ENCODE measurements around the gene LIMS2. TPM values are rescaled to one million over a fixed set of nuclear protein-coding genes. Genes with fewer than 3 reads are reported as not detected.

LIMS2 gene
- total RNA-seq, 4 donors from 2014 or later: 86.1 to 111 (median 98.1) TPM

DNA sequence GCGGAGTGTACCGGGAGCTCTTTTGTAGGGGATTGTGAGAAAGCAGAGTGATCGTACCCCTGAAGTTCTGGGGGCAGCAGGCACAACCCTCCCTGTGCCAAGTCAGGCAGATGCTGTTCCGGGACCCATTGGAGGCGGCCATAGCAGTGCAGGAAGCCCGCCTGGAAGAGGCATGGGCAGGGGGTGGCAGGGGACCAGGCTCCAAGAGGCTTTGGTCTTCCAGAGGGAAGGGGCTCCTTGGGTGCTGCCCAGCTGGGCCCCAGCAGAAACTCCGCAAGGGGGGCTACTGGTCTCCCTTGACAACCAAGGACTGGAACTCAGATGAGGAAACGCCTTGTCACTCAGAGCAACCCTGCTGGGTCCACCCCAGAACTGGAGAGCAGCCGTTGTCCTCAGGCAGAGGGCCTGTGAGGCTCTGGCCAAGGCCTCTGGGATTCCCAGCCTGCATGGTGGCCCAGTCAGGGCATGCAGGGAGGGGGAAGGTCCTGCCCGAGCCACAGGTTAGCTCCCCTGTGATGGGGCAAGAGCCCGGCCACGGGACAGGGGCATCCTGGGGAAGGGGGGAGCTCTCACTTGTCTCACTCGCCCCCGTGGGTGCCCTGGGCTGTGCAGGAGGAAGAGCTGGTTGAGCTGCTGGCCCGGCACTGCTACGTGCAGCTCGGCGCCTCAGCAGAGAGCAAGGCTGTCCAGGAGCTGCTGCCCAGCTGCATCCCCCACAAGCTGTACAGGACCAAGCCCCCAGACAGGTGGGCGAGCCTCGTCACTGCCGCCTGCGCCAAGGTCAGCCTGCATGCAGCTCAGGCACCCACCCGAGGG lies 50.4 kb downstream of the LIMS2 start:
- Histone ChIP-seq H3K36me3 (no peaks in the 10 kb centered on the region), H3K4me3 (no peak overlapping the region), H3K27me3 (no peaks in the 10 kb centered on the region), H3K9me3 (no peaks in the 10 kb centered on the region), H3K4me1 (no peaks in the 10 kb centered on the region), H3K27ac (no peak overlapping the region)
- TF ChIP-seq, protein P1, sequence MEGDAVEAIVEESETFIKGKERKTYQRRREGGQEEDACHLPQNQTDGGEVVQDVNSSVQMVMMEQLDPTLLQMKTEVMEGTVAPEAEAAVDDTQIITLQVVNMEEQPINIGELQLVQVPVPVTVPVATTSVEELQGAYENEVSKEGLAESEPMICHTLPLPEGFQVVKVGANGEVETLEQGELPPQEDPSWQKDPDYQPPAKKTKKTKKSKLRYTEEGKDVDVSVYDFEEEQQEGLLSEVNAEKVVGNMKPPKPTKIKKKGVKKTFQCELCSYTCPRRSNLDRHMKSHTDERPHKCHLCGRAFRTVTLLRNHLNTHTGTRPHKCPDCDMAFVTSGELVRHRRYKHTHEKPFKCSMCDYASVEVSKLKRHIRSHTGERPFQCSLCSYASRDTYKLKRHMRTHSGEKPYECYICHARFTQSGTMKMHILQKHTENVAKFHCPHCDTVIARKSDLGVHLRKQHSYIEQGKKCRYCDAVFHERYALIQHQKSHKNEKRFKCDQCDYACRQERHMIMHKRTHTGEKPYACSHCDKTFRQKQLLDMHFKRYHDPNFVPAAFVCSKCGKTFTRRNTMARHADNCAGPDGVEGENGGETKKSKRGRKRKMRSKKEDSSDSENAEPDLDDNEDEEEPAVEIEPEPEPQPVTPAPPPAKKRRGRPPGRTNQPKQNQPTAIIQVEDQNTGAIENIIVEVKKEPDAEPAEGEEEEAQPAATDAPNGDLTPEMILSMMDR (IDR thresholded peaks at IDR 0.05): no peak
- no peak for TF ChIP-seq EP300 (IDR thresholded peaks at IDR 0.05)
- no peak for DNase-seq (ENCODE audit: low spot score in 2 of 2)
- 88% methylated on average over 15 to 18 of the region's 23 CpGs for WGBS, 2 donors

DNA sequence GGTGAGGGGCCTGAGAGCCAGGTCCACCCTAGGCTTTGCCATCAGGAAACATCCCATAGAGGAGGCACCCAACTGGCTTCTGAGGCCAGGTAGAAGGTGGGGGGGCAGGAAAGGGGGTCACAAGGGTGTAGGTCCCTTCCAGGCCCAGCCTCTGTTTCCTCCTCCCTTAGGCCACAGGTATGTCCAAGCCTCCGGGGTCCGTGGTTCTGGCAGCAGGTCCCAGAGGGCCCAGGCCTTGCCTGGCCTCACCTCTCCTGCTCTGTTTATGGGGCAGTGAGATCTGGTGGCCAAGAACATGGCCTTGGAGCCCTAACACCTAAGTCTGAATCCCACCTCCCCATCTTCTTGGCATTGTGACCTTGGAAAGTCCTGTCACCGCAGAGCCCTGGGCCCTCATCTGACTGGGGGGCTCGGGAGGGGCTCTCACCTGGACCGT lies 51.0 kb downstream of the LIMS2 start:
- Histone ChIP-seq H3K27me3 (no peaks in the 10 kb centered on the region), H3K36me3 (no peaks in the 10 kb centered on the region), H3K27ac (no peak overlapping the region), H3K4me3 (no peak overlapping the region), H3K4me1 (no peaks in the 10 kb centered on the region), H3K9me3 (no peaks in the 10 kb centered on the region)
- TF ChIP-seq, protein P1 (IDR thresholded peaks at IDR 0.05): no peak
- no peak for TF ChIP-seq EP300 (IDR thresholded peaks at IDR 0.05)
- TF ChIP-seq POLR2A (IDR thresholded peaks at IDR 0.05): no peak
- no peak for DNase-seq (ENCODE audit: low spot score in 2 of 2)
- 88 to 98% methylated on average over 4 to 5 of the region's 5 CpGs for WGBS, 2 donors

DNA sequence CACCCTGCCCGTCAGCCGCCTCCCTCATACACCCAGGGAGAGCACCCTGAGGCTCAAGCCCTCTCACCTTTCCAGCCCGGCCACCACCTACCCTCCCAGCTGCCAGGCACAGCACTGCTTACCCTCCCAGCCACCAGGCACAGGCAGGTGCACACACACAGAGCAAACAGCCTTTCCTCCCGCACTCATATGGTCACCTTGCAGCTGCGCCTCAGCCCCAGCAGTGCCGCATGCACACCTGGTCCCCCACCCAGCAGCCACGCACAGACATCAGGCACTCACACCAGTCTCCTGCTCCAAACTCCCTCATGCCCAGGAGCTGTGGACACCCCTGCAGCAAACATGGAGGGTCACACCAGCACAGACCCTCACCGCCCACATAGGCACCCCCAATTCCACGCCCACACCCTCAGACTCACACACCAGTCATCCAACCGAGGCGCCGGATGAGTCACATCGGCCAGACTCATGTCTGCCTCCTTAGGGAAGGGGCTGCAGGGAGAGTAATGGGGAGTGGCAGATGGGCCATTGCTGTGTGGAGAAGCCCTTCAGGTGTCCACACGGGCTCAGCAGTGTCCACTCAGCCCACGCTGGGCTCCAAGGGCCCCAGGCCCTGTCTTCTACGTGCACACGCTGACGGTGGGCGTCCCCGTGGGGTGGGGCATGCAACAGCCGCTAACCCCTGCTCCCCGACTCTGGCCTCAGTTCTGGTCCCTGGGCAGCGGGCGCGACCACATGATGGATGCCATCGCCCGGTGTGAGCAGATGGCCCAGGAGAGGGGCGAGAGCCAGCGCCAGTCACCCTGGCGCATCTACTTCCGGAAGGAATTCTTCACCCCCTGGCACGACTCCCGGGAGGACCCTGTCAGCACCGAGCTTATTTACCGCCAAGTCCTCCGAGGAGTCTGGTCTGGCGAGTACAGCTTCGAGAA lies 51.7 kb downstream of the LIMS2 start:
- Histone ChIP-seq H3K36me3 (no peaks in the 10 kb centered on the region), H3K4me1 (no peaks in the 10 kb centered on the region), H3K27me3 (no peaks in the 10 kb centered on the region), H3K4me3 (no peak overlapping the region), H3K27ac (no peak overlapping the region), H3K9me3 (no peaks in the 10 kb centered on the region)
- peak in 1 of 2 donors; percentile 7 for DNase-seq (ENCODE audit: low spot score in 2 of 2)
- 85 to 87% methylated on average over 18 to 24 of the region's 38 CpGs for WGBS, 2 donors
- TF ChIP-seq, protein P1 (IDR thresholded peaks at IDR 0.05): no peak
- TF ChIP-seq EP300 (IDR thresholded peaks at IDR 0.05) (no peak), POLR2A (IDR thresholded peaks at IDR 0.05) (no peak)

DNA sequence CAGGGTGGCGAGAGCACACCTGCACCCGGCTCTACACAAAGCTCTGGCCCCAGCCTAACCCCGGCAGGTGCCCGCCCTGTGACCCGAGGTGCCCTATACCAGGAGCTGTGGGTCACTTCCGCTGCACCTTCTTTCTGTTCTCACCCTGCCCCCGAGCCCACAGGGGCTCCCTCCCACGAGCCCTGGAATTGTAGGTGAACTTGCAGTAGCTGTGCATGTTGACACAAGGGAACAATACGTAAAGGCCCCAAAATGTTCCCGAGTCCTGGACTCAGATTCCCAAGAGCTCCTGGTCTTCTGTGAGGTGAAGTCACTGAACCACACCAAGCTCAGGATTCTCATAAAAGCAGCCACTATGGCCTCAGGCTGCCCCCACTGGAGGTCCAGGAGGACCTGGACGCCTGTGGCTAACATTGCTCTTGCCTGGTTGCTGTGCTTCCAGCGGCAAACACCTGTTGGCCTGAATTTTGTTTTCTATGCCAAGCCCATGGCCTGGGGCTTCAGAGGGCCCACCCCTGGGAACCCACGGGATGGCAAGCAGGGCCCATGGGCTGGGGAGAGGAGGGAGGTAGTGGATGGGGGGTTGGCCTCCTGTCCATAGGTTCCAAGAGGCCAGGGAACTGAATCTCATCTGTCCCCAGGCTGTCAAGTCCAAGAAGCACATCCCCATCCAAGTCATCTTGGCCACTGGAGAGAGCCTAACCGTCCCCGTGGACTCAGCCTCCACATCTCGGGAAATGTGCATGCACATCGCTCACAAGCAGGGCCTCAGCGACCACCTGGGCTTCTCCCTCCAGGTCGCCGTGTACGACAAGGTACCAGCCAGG lies 52.6 kb downstream of the LIMS2 start:
- Histone ChIP-seq H3K36me3 (no peaks in the 10 kb centered on the region), H3K4me3 (no peak overlapping the region), H3K9me3 (no peaks in the 10 kb centered on the region), H3K4me1 (no peaks in the 10 kb centered on the region), H3K27me3 (no peaks in the 10 kb centered on the region), H3K27ac (no peak overlapping the region)
- WGBS, 2 donors: 91 to 94% methylated on average over 20 to 21 of the region's 21 CpGs
- peak in 1 of 2 donors; percentile 5 for DNase-seq (ENCODE audit: low spot score in 2 of 2)
- TF ChIP-seq EP300 (IDR thresholded peaks at IDR 0.05) (no peak), POLR2A (IDR thresholded peaks at IDR 0.05) (no peak)
- TF ChIP-seq, protein P1 (IDR thresholded peaks at IDR 0.05): no peak

Measured in tibial nerve (tissue), 4 donors.